Thyroid gland (tissue), 4 donors: ENCODE measurements around the gene TRIM77.
"Not testable (repeated sequence)": the region's sequence is repeated elsewhere in the genome, so short reads cannot be mapped to it uniquely, and the experiment has no call there.

ENCODE experiments used
- CTCF ChIP-seq, 6 experiments: fragments of 200-600 bp in 3 of 6; fragments of 450-650 bp in 3 of 6; sonication (generic) in 3 of 6; IDR thresholded peaks; one replicate each; pipeline ENCODE4 v1.5.1; 2016 to 2019; ENCODE audit warnings: antibody characterized with exemption in 6 of 6, mild to moderate bottlenecking in 2 of 6, inconsistent platforms in 1 of 6, moderate library complexity in 1 of 6
- POLR2A ChIP-seq, 2 donors: fragments of 450-650 bp; IDR thresholded peaks; one replicate each; pipeline ENCODE4 v1.6.1; 2017; ENCODE audit warnings: antibody characterized with exemption in 2 of 2, mild to moderate bottlenecking in 2 of 2, moderate library complexity in 1 of 2

GRCh38 chr11:89668158-89668557, 41.9 kb upstream of the TRIM77 start:
- not testable (repeated sequence) for TF ChIP-seq POLR2A, CTCF (IDR thresholded peaks at IDR 0.05)
